ENCODE results near the gene FBXL16. TPM values are rescaled to one million over a fixed set of nuclear protein-coding genes. Genes with fewer than 3 reads are reported as not detected.

FBXL16 gene
- total and polyA plus RNA-seq, 2 of the 13 experiments (the other 11 are each of a cell fraction or from before 2014, with no cell fraction given) = 0.22 to 2.0 TPM

GRCh38 chr16:695355-696089 is 10.1 kb downstream of the FBXL16 start (continued):
- TF ChIP-seq ZBTB4 (CRISPR knock-in tag; IDR thresholded peaks at IDR 0.05; ENCODE audit: borderline replicate concordance) (peak; percentile 64; the same call in 1 of the 2 replicates), CAMTA2 (CRISPR knock-in tag; IDR thresholded peaks at IDR 0.05; ENCODE audit: borderline replicate concordance) (0 out of 2 replicates have a peak, but pooled peaks have one; percentile 42), ATF5 (CRISPR knock-in tag; IDR thresholded peaks at IDR 0.05; ENCODE audit: low read depth) (no peak), ATF4 (CRISPR knock-in tag; IDR thresholded peaks at IDR 0.05) (no peak), NCOA2 (CRISPR knock-in tag; IDR thresholded peaks at IDR 0.05) (0 out of 2 replicates have a peak, but pooled peaks have one; percentile 22), SP2 (CRISPR knock-in tag; IDR thresholded peaks at IDR 0.05) (no peak), ZKSCAN5 (CRISPR knock-in tag; IDR thresholded peaks at IDR 0.05) (no peak), MAFG (CRISPR knock-in tag; IDR thresholded peaks at IDR 0.05) (no peak), ARHGAP35 (CRISPR knock-in tag; IDR thresholded peaks at IDR 0.05; ENCODE audit: borderline replicate concordance) (peak; percentile 77), ZNF816 (CRISPR knock-in tag; IDR thresholded peaks at IDR 0.05; ENCODE audit: borderline replicate concordance) (no peak), MED8 (CRISPR knock-in tag; IDR thresholded peaks at IDR 0.05; ENCODE audit: insufficient replicate concordance) (no peak), ZNF709 (CRISPR knock-in tag; IDR thresholded peaks at IDR 0.05) (peak; percentile 54; the same call in 1 of the 2 replicates)
- TF ChIP-seq, protein P1, sequence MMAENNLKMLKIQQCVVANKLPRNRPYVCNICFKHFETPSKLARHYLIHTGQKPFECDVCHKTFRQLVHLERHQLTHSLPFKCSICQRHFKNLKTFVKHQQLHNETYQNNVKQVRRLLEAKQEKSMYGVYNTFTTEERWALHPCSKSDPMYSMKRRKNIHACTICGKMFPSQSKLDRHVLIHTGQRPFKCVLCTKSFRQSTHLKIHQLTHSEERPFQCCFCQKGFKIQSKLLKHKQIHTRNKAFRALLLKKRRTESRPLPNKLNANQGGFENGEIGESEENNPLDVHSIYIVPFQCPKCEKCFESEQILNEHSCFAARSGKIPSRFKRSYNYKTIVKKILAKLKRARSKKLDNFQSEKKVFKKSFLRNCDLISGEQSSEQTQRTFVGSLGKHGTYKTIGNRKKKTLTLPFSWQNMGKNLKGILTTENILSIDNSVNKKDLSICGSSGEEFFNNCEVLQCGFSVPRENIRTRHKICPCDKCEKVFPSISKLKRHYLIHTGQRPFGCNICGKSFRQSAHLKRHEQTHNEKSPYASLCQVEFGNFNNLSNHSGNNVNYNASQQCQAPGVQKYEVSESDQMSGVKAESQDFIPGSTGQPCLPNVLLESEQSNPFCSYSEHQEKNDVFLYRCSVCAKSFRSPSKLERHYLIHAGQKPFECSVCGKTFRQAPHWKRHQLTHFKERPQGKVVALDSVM (CRISPR knock-in tag; IDR thresholded peaks at IDR 0.05) = no peak
- TF ChIP-seq, protein P2, sequence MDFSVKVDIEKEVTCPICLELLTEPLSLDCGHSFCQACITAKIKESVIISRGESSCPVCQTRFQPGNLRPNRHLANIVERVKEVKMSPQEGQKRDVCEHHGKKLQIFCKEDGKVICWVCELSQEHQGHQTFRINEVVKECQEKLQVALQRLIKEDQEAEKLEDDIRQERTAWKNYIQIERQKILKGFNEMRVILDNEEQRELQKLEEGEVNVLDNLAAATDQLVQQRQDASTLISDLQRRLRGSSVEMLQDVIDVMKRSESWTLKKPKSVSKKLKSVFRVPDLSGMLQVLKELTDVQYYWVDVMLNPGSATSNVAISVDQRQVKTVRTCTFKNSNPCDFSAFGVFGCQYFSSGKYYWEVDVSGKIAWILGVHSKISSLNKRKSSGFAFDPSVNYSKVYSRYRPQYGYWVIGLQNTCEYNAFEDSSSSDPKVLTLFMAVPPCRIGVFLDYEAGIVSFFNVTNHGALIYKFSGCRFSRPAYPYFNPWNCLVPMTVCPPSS (IDR thresholded peaks at IDR 0.05) = no peak
- TF ChIP-seq, protein P3, sequence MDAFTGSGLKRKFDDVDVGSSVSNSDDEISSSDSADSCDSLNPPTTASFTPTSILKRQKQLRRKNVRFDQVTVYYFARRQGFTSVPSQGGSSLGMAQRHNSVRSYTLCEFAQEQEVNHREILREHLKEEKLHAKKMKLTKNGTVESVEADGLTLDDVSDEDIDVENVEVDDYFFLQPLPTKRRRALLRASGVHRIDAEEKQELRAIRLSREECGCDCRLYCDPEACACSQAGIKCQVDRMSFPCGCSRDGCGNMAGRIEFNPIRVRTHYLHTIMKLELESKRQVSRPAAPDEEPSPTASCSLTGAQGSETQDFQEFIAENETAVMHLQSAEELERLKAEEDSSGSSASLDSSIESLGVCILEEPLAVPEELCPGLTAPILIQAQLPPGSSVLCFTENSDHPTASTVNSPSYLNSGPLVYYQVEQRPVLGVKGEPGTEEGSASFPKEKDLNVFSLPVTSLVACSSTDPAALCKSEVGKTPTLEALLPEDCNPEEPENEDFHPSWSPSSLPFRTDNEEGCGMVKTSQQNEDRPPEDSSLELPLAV (CRISPR knock-in tag; conservative IDR thresholded peaks at IDR 0.05; ENCODE audit: low read depth) = 0 out of 2 replicates have a peak, but pooled peaks have one; percentile 44
- TF ChIP-seq, protein P4, sequence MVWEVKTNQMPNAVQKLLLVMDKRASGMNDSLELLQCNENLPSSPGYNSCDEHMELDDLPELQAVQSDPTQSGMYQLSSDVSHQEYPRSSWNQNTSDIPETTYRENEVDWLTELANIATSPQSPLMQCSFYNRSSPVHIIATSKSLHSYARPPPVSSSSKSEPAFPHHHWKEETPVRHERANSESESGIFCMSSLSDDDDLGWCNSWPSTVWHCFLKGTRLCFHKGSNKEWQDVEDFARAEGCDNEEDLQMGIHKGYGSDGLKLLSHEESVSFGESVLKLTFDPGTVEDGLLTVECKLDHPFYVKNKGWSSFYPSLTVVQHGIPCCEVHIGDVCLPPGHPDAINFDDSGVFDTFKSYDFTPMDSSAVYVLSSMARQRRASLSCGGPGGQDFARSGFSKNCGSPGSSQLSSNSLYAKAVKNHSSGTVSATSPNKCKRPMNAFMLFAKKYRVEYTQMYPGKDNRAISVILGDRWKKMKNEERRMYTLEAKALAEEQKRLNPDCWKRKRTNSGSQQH (CRISPR knock-in tag; IDR thresholded peaks at IDR 0.05; ENCODE audit: low read depth) = no peak
